Astrocyte (in vitro differentiated cells and primary cell): ENCODE measurements around the gene FAM76B.

ENCODE experiments used
- EZH2 ChIP-seq: IDR thresholded peaks from 2 replicates; pipeline ENCODE4 v1.6.1; 2012; ENCODE audit warnings: mild to moderate bottlenecking, low read length, inconsistent platforms; ENCODE audit not compliant: insufficient read depth
- TF ChIP-seq, protein P1 (sequence below): IDR thresholded peaks from 2 replicates; pipeline ENCODE4 v1.5.1; 2011; ENCODE audit warnings: low read depth, mild to moderate bottlenecking, inconsistent platforms, low read length, moderate library complexity; ENCODE audit not compliant: insufficient read depth

DNA sequence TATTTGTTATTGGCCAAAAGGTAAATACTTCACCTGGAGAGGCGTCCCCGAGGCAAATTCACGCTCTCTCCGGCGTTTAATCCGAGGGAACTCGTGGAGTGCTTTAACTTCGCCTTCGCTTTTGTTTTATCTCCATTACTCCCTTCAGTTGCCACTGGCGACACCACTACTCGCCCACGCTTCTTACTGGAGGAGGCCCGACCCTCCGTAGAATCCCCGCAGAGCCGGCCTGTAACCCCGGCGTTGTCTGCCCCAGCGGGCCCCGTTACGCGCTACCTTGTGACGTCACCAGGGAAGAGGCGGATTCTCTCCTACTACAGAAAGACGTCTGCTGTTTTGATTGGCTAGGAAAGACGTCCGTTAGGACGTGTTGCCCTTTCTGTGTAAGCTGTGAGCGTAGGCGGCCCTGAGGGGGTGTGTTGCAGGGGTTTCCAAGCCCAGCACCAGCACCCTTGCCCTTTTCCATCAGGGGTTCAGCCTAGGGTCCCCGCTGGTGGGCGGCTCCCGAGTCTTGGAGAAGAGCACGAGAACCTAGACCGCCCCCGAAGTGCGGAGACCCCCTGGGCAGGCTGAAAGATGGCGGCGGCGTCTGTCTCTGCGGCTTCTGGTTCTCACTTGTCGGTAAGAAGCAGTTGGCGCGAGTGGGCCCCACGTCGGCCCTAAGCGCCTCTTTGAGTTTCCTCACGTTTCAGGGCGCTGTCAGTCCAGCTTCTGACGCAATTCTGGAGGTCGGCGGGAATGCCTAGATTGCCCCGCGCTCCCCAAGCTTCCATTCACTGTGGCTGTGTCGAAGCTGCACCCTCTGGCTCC lies 746 bp upstream of the FAM76B start, which contains the start of gene CEP57:
- TF ChIP-seq EZH2 = no peak
- TF ChIP-seq, protein P1, sequence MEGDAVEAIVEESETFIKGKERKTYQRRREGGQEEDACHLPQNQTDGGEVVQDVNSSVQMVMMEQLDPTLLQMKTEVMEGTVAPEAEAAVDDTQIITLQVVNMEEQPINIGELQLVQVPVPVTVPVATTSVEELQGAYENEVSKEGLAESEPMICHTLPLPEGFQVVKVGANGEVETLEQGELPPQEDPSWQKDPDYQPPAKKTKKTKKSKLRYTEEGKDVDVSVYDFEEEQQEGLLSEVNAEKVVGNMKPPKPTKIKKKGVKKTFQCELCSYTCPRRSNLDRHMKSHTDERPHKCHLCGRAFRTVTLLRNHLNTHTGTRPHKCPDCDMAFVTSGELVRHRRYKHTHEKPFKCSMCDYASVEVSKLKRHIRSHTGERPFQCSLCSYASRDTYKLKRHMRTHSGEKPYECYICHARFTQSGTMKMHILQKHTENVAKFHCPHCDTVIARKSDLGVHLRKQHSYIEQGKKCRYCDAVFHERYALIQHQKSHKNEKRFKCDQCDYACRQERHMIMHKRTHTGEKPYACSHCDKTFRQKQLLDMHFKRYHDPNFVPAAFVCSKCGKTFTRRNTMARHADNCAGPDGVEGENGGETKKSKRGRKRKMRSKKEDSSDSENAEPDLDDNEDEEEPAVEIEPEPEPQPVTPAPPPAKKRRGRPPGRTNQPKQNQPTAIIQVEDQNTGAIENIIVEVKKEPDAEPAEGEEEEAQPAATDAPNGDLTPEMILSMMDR = no peak
